Peyer's patch (tissue), 4 donors: ENCODE data around the gene MC2R.

Source experiments
- CTCF ChIP-seq, 6 experiments: fragments of 450-650 bp in 4 of 6; fragments of 200-600 bp in 2 of 6; sonication (generic) in 1 of 6; IDR thresholded peaks; one replicate each; pipeline ENCODE4 v1.5.1; 2017 to 2019; ENCODE audit warnings: antibody characterized with exemption in 6 of 6, mild to moderate bottlenecking in 3 of 6, moderate library complexity in 1 of 6
- POLR2A ChIP-seq, 2 donors: fragments of 450-650 bp; IDR thresholded peaks; one replicate each; pipeline ENCODE4 v1.5.1; 2017; ENCODE audit warnings: antibody characterized with exemption in 2 of 2, mild to moderate bottlenecking in 2 of 2, moderate library complexity in 2 of 2

GRCh38 chr18:13836559-13836958 lies 78.8 kb downstream of the MC2R start:
- TF ChIP-seq CTCF (IDR thresholded peaks at IDR 0.05) (no peak), POLR2A (IDR thresholded peaks at IDR 0.05) (no peak)
